CD4-positive, CD25-positive, alpha-beta regulatory T cell (primary cell): ENCODE data around the gene CELF5. TPM values are rescaled to one million over a fixed set of nuclear protein-coding genes. Genes with fewer than 3 reads are reported as not detected.
"Not testable (repeated sequence)": the region's sequence is repeated elsewhere in the genome, so short reads cannot be mapped to it uniquely, and the experiment has no call there.

Experiments used
- ATAC-seq, 2 donors: fragments of 150-1000 bp; cut with Tn5 transposase; one replicate each; pipeline ENCODE4 v1.10.0; 2021; ENCODE audit warnings: low read depth in 2 of 2, moderate number of reproducible peaks in 2 of 2, moderate library complexity in 1 of 2
- DNase-seq, 3 donors: peaks; one replicate each; pipeline versions ENCODE4 v3.0.0 to v3.0.0-alpha.2; 2012 to 2022; ENCODE audit warnings: mixed read lengths in 1 of 3
- H3K27ac ChIP-seq: one replicate; pipeline ENCODE4 v1.7.0; 2013; ENCODE audit warnings: mild to moderate bottlenecking, low read length; ENCODE audit not compliant: insufficient read depth, poor library complexity, severe bottlenecking
- H3K27me3 ChIP-seq: one replicate; pipeline ENCODE4 v1.7.0; 2013; ENCODE audit warnings: low read length; ENCODE audit not compliant: control insufficient read depth, insufficient read depth
- H3K36me3 ChIP-seq: one replicate; pipeline ENCODE4 v1.7.0; 2013; ENCODE audit warnings: mild to moderate bottlenecking, low read length, moderate library complexity; ENCODE audit not compliant: control insufficient read depth, insufficient read depth
- H3K4me1 ChIP-seq: 2 replicates; pipeline ENCODE4 v1.7.0; 2013; ENCODE audit warnings: mild to moderate bottlenecking, low read length; ENCODE audit not compliant: insufficient read depth, control insufficient read depth, poor library complexity, severe bottlenecking
- H3K4me3 ChIP-seq: one replicate; pipeline ENCODE4 v1.7.0; 2013; ENCODE audit warnings: low read depth, mild to moderate bottlenecking, low read length, moderate library complexity
- H3K9me3 ChIP-seq, 2 experiments: 1 replicate in 1 of 2; 2 replicates in 1 of 2; pipeline ENCODE4 v1.7.0; 2013; ENCODE audit warnings: low read length in 2 of 2, mild to moderate bottlenecking in 1 of 2, moderate library complexity in 1 of 2; ENCODE audit not compliant: control insufficient read depth in 2 of 2
- H3K27ac Mint-ChIP-seq, 3 donors: one replicate each; pipeline ENCODE4 v1.8.0; 2020 to 2022; ENCODE audit warnings: mild to moderate bottlenecking in 3 of 3, mixed read lengths in 3 of 3, moderate library complexity in 2 of 3
- H3K27me3 Mint-ChIP-seq: one replicate; pipeline ENCODE4 v1.8.0; 2022; ENCODE audit warnings: mild to moderate bottlenecking, mixed read lengths
- H3K36me3 Mint-ChIP-seq: one replicate; pipeline ENCODE4 v1.8.0; 2020; ENCODE audit warnings: mixed read lengths
- H3K4me1 Mint-ChIP-seq, 4 donors: one replicate each; pipeline ENCODE4 v1.8.0; 2020 to 2022; ENCODE audit warnings: mixed read lengths in 4 of 4, mild to moderate bottlenecking in 1 of 4
- H3K4me3 Mint-ChIP-seq, 4 donors: one replicate each; pipeline ENCODE4 v1.8.0; 2020 to 2022; ENCODE audit warnings: mild to moderate bottlenecking in 4 of 4, mixed read lengths in 4 of 4, moderate library complexity in 3 of 4
- H3K9me3 Mint-ChIP-seq, 7 donors: one replicate each; pipeline ENCODE4 v1.8.0; 2020 to 2022; ENCODE audit warnings: mixed read lengths in 7 of 7, mild to moderate bottlenecking in 3 of 7, moderate library complexity in 2 of 7
- polyA plus RNA-seq, 4 donors: library from polyadenylated mRNA; unstranded; fragments of 300-500 nt; fragmentation: Illumina TruSeq; gene quantifications; one replicate each; pipeline ENCODE4 v1.2.3, GENCODE V29; 2021
- total RNA-seq: library from RNA; stranded (reverse); gene quantifications from one replicate; pipeline ENCODE4 v1.2.3, GENCODE V29; 2022

The CELF5 gene
- total and polyA plus RNA-seq, 5 donors from 2014 or later = 0.17 TPM; not detected in 4

- no peaks in the 10 kb centered on the region for H3K36me3 Mint-ChIP-seq
- H3K27ac ChIP-seq = peak overlapping the region; percentile 63
- no peaks in the 10 kb centered on the region for H3K36me3 ChIP-seq
- peaks cover 10% of the 10 kb centered on the region for H3K4me1 ChIP-seq
- H3K27me3 Mint-ChIP-seq = no peaks in the 10 kb centered on the region
- no peaks in the 10 kb centered on the region for H3K27me3 ChIP-seq
- H3K27ac Mint-ChIP-seq = peak overlapping the region; percentile 90 to 96 (median 91)
- no peak overlapping the region for H3K4me3 ChIP-seq
- no peaks in the 10 kb centered on the region for H3K9me3 ChIP-seq
- peaks cover 0 to 22% (median 4%) of the 10 kb centered on the region in 4 donors for H3K4me1 Mint-ChIP-seq
- H3K4me3 Mint-ChIP-seq = peak overlapping the region; percentile 29 to 82 (median 56)
- DNase-seq (peak; percentile 45 to 92 (median 75)), ATAC-seq (peak; percentile 96 to 99)
- H3K9me3 Mint-ChIP-seq = peaks cover 0 to 2% (median 0%) of the 10 kb centered on the region in 7 donors
These were observed 114.2 kb downstream of the CELF5 start for GRCh38 chr19:3338541-3339181.

DNA sequence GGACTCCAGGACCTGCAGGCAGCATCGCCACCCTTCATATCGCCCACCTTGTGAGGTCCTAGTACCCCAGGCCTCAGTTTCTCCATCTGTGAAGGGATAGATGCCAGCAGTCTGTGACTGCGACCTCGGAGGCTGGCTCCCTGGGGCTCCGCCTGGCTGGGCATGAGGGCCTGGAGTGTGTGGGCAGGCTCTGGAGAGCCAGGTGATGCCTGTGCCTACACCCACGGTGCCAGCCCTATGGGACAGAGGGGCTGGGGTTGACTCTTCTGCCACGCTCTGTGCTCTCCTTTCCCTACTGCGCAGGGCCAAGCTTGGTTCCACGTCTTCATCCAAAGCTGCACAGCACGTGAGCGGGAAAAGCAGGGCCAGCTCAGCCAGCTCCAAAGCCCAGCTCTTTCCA lies 115.9 kb downstream of the CELF5 start:
- peak overlapping the region in 1 of 3 donors; percentile 51 for H3K27ac Mint-ChIP-seq
- Histone ChIP-seq H3K27me3 (no peaks in the 10 kb centered on the region), H3K4me1 (peaks cover 10% of the 10 kb centered on the region), H3K36me3 (no peaks in the 10 kb centered on the region), H3K4me3 (no peak overlapping the region), H3K9me3 (no peaks in the 10 kb centered on the region), H3K27ac (no peak overlapping the region)
- no peaks in the 10 kb centered on the region for H3K9me3 Mint-ChIP-seq
- H3K36me3 Mint-ChIP-seq = no peaks in the 10 kb centered on the region
- peaks cover 0 to 19% (median 8%) of the 10 kb centered on the region in 4 donors for H3K4me1 Mint-ChIP-seq
- ATAC-seq = no peak
- no peak for DNase-seq
- peak overlapping the region in 1 of 4 donors; percentile 27 for H3K4me3 Mint-ChIP-seq
- no peaks in the 10 kb centered on the region for H3K27me3 Mint-ChIP-seq

DNA sequence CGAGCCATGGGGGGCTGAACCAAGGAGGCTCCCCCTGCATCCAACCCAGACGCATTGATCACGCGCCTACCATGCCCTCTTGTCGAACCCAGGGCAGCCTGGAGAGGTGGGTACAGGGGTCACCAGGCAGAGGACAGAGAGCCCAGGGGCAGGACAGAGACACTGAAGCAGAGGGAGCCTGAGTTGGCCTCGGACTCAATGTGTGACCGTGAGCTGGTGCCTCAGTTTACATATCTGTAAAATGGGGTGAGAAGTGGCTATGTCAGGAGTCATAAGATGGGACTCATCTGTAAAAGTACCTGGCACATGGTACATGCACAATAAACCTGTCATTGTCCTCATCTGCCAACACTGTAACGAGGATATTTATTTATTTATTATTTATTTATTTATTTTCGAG lies 117.8 kb downstream of the CELF5 start:
- no peaks in the 10 kb centered on the region for H3K27me3 ChIP-seq
- Mint-ChIP-seq H3K27ac (no peak overlapping the region), H3K4me3 (no peak overlapping the region), H3K9me3 (no peaks in the 10 kb centered on the region), H3K4me1 (peaks cover 0 to 19% (median 8%) of the 10 kb centered on the region in 4 donors), H3K27me3 (no peaks in the 10 kb centered on the region), H3K36me3 (no peaks in the 10 kb centered on the region)
- ATAC-seq = no peak
- no peak overlapping the region for H3K4me3 ChIP-seq
- H3K4me1 ChIP-seq = peaks cover 10% of the 10 kb centered on the region
- no peaks in the 10 kb centered on the region for H3K9me3 ChIP-seq
- DNase-seq = no peak
- no peak overlapping the region for H3K27ac ChIP-seq
- no peaks in the 10 kb centered on the region for H3K36me3 ChIP-seq

DNA sequence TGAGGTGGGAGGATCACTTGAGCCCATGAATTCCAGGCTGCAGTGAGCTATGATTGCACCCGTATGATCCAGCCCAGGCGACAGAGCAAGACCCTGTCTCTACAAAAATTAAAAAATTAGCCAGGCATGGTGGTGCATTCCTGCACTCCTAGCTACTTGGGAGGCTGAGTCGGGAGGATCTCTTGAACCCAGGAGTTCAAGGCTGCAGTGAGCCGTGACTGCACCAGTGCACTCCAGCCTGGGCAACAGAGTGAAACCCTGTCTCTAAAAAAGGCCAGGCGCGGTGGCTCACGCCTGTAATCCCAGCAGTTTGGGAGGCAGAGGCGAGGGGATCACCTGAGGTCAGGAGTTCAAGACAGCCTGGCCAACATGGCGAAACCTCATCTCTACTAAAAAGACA lies 118.5 kb downstream of the CELF5 start:
- H3K36me3 Mint-ChIP-seq, DNase-seq, H3K27ac Mint-ChIP-seq, H3K36me3 ChIP-seq, ATAC-seq, H3K27me3 ChIP-seq, H3K9me3 ChIP-seq, H3K27me3 Mint-ChIP-seq, H3K4me3 Mint-ChIP-seq, H3K9me3 Mint-ChIP-seq, H3K4me3 ChIP-seq, H3K27ac ChIP-seq: not testable (repeated sequence)
- peaks cover 0 to 18% (median 8%) of the 10 kb centered on the region in 4 donors for H3K4me1 Mint-ChIP-seq
- H3K4me1 ChIP-seq = peaks cover 10% of the 10 kb centered on the region

- Mint-ChIP-seq H3K36me3 (no peaks in the 10 kb centered on the region), H3K9me3 (no peaks in the 10 kb centered on the region), H3K4me1 (peaks cover 0 to 10% (median 5%) of the 10 kb centered on the region in 4 donors), H3K27ac (peak overlapping the region in 1 of 3 donors; percentile 81), H3K27me3 (no peaks in the 10 kb centered on the region), H3K4me3 (peak overlapping the region in 3 of 4 donors; percentile 35 to 79 (median 54))
- H3K36me3 ChIP-seq = no peaks in the 10 kb centered on the region
- peaks cover 2% of the 10 kb centered on the region for H3K4me1 ChIP-seq
- no peaks in the 10 kb centered on the region for H3K27me3 ChIP-seq
- no peaks in the 10 kb centered on the region for H3K9me3 ChIP-seq
- DNase-seq (peak in 1 of 3 donors; percentile 64), ATAC-seq (peak; percentile 57 to 82)
- H3K4me3 ChIP-seq = no peak overlapping the region
- no peak overlapping the region for H3K27ac ChIP-seq
These were observed 119.4 kb downstream of the CELF5 start for GRCh38 chr19:3343619-3344502.

- H3K27ac Mint-ChIP-seq = peak overlapping the region in 1 of 3 donors; percentile 81
- Histone ChIP-seq H3K36me3 (no peaks in the 10 kb centered on the region), H3K4me1 (no peaks in the 10 kb centered on the region), H3K27ac (no peak overlapping the region), H3K4me3 (no peak overlapping the region), H3K27me3 (no peaks in the 10 kb centered on the region), H3K9me3 (no peaks in the 10 kb centered on the region)
- DNase-seq = no peak
- peak overlapping the region in 1 of 4 donors; percentile 54 for H3K4me3 Mint-ChIP-seq
- no peak for ATAC-seq
- H3K27me3 Mint-ChIP-seq = no peaks in the 10 kb centered on the region
- no peaks in the 10 kb centered on the region for H3K36me3 Mint-ChIP-seq
- no peaks in the 10 kb centered on the region for H3K9me3 Mint-ChIP-seq
- H3K4me1 Mint-ChIP-seq = peaks cover 0 to 9% (median 4%) of the 10 kb centered on the region in 4 donors
These were observed 120.4 kb downstream of the CELF5 start for GRCh38 chr19:3344608-3345598.

- H3K27ac ChIP-seq = no peak overlapping the region
- no peaks in the 10 kb centered on the region for H3K9me3 ChIP-seq
- DNase-seq = no peak
- H3K27me3 Mint-ChIP-seq = no peaks in the 10 kb centered on the region
- H3K4me3 Mint-ChIP-seq = no peak overlapping the region
- H3K4me3 ChIP-seq = no peak overlapping the region
- no peak for ATAC-seq
- H3K27me3 ChIP-seq = no peaks in the 10 kb centered on the region
- no peaks in the 10 kb centered on the region for H3K36me3 ChIP-seq
- no peaks in the 10 kb centered on the region for H3K9me3 Mint-ChIP-seq
- no peak overlapping the region for H3K27ac Mint-ChIP-seq
- no peaks in the 10 kb centered on the region for H3K36me3 Mint-ChIP-seq
- H3K4me1 ChIP-seq = no peaks in the 10 kb centered on the region
- H3K4me1 Mint-ChIP-seq = peaks cover 0 to 9% (median 0%) of the 10 kb centered on the region in 4 donors
These were observed 121.5 kb downstream of the CELF5 start for GRCh38 chr19:3345850-3346460.
